Fibroblast of lung (primary cell): Measurements from ENCODE around the gene TBC1D22A. TPM values are rescaled to one million over a fixed set of nuclear protein-coding genes. Genes with fewer than 3 reads are reported as not detected.

Experiments used
- DNase-seq, 2 donors: peaks; one replicate each; pipeline versions ENCODE4 v3.0.0 to v3.0.0-alpha.2; 2010; ENCODE audit warnings: low read depth in 2 of 2
- H2AFZ ChIP-seq: 2 replicates; pipeline ENCODE4 v1.5.1; 2012; ENCODE audit warnings: low read length, control low read depth, inconsistent platforms
- H3K27ac ChIP-seq: 2 replicates; pipeline ENCODE4 v1.5.1; 2011; ENCODE audit warnings: low read length, control low read depth; ENCODE audit not compliant: insufficient read depth
- H3K27me3 ChIP-seq: 2 replicates; pipeline ENCODE4 v1.5.1; 2011; ENCODE audit warnings: mild to moderate bottlenecking, low read length; ENCODE audit not compliant: control insufficient read depth, insufficient read depth
- H3K36me3 ChIP-seq: 2 replicates; pipeline ENCODE4 v1.5.1; 2011; ENCODE audit warnings: low read length; ENCODE audit not compliant: control insufficient read depth, insufficient read depth
- H3K4me1 ChIP-seq: 2 replicates; pipeline ENCODE4 v1.5.1; 2011; ENCODE audit warnings: low read length; ENCODE audit not compliant: control insufficient read depth, insufficient read depth; ENCODE audit errors: extremely low read depth
- H3K4me2 ChIP-seq: 2 replicates; pipeline ENCODE4 v1.5.1; 2011; ENCODE audit warnings: low read length, control low read depth; ENCODE audit not compliant: insufficient read depth; ENCODE audit errors: extremely low read depth
- H3K4me3 ChIP-seq, 4 experiments: fragments of 200-600 bp in 1 of 4; sonication (generic) in 1 of 4; replicated peaks in 1 of 4; 2 replicates each; pipeline ENCODE4 v1.5.1; 2011 to 2016; ENCODE audit warnings: low read length in 4 of 4, low read depth in 3 of 4, mild to moderate bottlenecking in 3 of 4, control low read depth in 2 of 4, inconsistent platforms in 1 of 4, mixed read lengths in 1 of 4; ENCODE audit not compliant: insufficient read depth in 1 of 4; ENCODE audit errors: control extremely low read depth in 1 of 4
- H3K79me2 ChIP-seq: 2 replicates; pipeline ENCODE4 v1.5.1; 2012; ENCODE audit warnings: mild to moderate bottlenecking, low read length, inconsistent platforms; ENCODE audit not compliant: control insufficient read depth, insufficient read depth
- H3K9ac ChIP-seq: 2 replicates; pipeline ENCODE4 v1.5.1; 2011; ENCODE audit warnings: mild to moderate bottlenecking, low read length, control low read depth; ENCODE audit not compliant: insufficient read depth
- H3K9me3 ChIP-seq: 2 replicates; pipeline ENCODE4 v1.5.1; 2012; ENCODE audit warnings: low read depth, low read length; ENCODE audit not compliant: control insufficient read depth, insufficient read depth
- H4K20me1 ChIP-seq: 2 replicates; pipeline ENCODE4 v1.5.1; 2011; ENCODE audit warnings: low read length; ENCODE audit not compliant: control insufficient read depth, insufficient read depth; ENCODE audit errors: extremely low read depth
- EZH2 ChIP-seq: IDR thresholded peaks from 2 replicates; pipeline ENCODE4 v1.5.1; 2012; ENCODE audit warnings: low read length, control low read depth, mild to moderate bottlenecking; ENCODE audit errors: missing control alignments
- polyA plus RNA-seq, 2 donors: library from polyadenylated mRNA; depleted of rRNA in 1 of 2; stranded (reverse) in 1 of 2; unstranded in 1 of 2; fragments of >200 nt; gene quantifications; 2 replicates each; pipeline ENCODE4 v1.2.1, GENCODE V29; 2011 to 2012; ENCODE audit warnings: missing spikeins in 1 of 2
- total RNA-seq: library from RNA; depleted of rRNA; stranded (reverse); fragments of >200 nt; gene quantifications from 2 replicates; pipeline ENCODE4 v1.2.1, GENCODE V29; 2014
- TF ChIP-seq, protein P1 (sequence below), 2 donors: IDR thresholded peaks in 1 of 2; conservative IDR thresholded peaks in 1 of 2; 1 replicate in 1 of 2; 2 replicates in 1 of 2; pipeline ENCODE4 v1.5.1; 2011 to 2012; ENCODE audit warnings: low read length in 2 of 2, control low read depth in 1 of 2, inconsistent platforms in 1 of 2, low read depth in 1 of 2, mild to moderate bottlenecking in 1 of 2

Gene TBC1D22A
- total and polyA plus RNA-seq, 2 donors (not counting 1 experiment from before 2014, with no cell fraction given) = 11.6 to 17.6 TPM

- Histone ChIP-seq H3K36me3 (no peaks in the 10 kb centered on the region), H3K27me3 (no peaks in the 10 kb centered on the region), H3K4me1 (peaks cover 3% of the 10 kb centered on the region), H3K27ac (no peak overlapping the region), H3K4me3 (no peak overlapping the region), H3K9me3 (no peaks in the 10 kb centered on the region), H3K4me2 (no peak overlapping the region), H3K79me2 (no peaks in the 10 kb centered on the region), H3K9ac (no peak overlapping the region), H2AFZ (no peak overlapping the region), H4K20me1 (no peaks in the 10 kb centered on the region)
- no peak for DNase-seq
- TF ChIP-seq EZH2 = no peak
- TF ChIP-seq, protein P1, sequence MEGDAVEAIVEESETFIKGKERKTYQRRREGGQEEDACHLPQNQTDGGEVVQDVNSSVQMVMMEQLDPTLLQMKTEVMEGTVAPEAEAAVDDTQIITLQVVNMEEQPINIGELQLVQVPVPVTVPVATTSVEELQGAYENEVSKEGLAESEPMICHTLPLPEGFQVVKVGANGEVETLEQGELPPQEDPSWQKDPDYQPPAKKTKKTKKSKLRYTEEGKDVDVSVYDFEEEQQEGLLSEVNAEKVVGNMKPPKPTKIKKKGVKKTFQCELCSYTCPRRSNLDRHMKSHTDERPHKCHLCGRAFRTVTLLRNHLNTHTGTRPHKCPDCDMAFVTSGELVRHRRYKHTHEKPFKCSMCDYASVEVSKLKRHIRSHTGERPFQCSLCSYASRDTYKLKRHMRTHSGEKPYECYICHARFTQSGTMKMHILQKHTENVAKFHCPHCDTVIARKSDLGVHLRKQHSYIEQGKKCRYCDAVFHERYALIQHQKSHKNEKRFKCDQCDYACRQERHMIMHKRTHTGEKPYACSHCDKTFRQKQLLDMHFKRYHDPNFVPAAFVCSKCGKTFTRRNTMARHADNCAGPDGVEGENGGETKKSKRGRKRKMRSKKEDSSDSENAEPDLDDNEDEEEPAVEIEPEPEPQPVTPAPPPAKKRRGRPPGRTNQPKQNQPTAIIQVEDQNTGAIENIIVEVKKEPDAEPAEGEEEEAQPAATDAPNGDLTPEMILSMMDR (conservative IDR thresholded peaks at IDR 0.05 in 1 of 2, IDR thresholded peaks at IDR 0.05 in 1 of 2; ENCODE audit: low read depth in 1 of 2, low read length in 2 of 2) = no peak
Measured at GRCh38 chr22:47015589-47016178, 253.2 kb downstream of the TBC1D22A start.

DNA sequence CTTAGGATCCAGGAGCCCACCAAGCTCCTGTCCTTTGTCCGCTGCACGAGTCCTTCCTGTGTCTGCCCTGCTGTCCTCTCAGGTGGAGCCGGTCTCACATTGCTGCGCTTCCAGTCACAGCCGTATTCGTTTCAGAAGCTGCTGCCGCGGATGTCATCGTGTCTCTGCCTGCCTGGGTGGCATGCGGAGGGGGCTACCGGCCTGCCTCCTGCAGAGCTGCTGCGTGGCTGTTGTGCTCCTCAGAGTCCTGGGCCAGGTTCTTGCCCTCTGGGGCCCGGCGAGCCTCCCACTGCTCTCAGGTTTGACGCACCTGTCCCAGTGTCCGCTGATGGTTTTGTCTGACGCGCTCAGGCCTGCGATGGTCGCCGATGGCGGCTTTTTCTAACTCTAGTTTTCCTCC is 254.2 kb downstream of the TBC1D22A start:
- Histone ChIP-seq H3K27me3 (no peaks in the 10 kb centered on the region), H3K79me2 (no peaks in the 10 kb centered on the region), H3K4me3 (no peak overlapping the region), H3K4me2 (no peak overlapping the region), H3K9ac (no peak overlapping the region), H3K36me3 (no peaks in the 10 kb centered on the region), H3K9me3 (no peaks in the 10 kb centered on the region), H4K20me1 (no peaks in the 10 kb centered on the region), H2AFZ (no peak overlapping the region), H3K4me1 (peaks cover 3% of the 10 kb centered on the region), H3K27ac (no peak overlapping the region)
- DNase-seq = no peak
- no peak for TF ChIP-seq EZH2
- TF ChIP-seq, protein P1 (conservative IDR thresholded peaks at IDR 0.05 in 1 of 2, IDR thresholded peaks at IDR 0.05 in 1 of 2; ENCODE audit: low read depth in 1 of 2, low read length in 2 of 2) = no peak

DNA sequence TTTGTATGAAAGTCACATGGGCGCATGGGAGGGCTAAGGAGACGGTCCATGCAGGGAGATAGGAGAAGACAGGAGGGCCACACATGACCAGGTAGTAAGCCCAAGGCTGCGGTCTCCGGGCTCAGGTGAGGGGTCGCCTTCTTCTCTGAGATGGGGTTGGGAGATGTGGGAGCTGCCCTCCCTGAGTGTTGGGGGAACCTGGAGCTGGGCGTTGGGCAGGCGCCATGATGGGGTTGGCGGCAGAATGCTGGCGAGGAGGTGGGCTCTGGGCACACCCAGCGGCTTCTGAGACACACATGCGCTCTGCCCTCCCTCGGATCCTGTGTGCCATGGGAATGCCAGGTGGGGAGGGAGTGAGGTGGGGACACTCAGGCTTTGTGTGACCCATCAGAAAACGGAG is 254.8 kb downstream of the TBC1D22A start:
- H3K9ac ChIP-seq = no peak overlapping the region
- H3K36me3 ChIP-seq = no peaks in the 10 kb centered on the region
- H3K4me1 ChIP-seq = peaks cover 3% of the 10 kb centered on the region
- H3K79me2 ChIP-seq = no peaks in the 10 kb centered on the region
- no peak overlapping the region for H3K4me3 ChIP-seq
- H2AFZ ChIP-seq = no peak overlapping the region
- no peak for DNase-seq
- H3K9me3 ChIP-seq = no peaks in the 10 kb centered on the region
- no peaks in the 10 kb centered on the region for H3K27me3 ChIP-seq
- no peak for TF ChIP-seq EZH2
- TF ChIP-seq, protein P1 (conservative IDR thresholded peaks at IDR 0.05 in 1 of 2, IDR thresholded peaks at IDR 0.05 in 1 of 2; ENCODE audit: low read depth in 1 of 2, low read length in 2 of 2) = no peak
- no peak overlapping the region for H3K27ac ChIP-seq
- H3K4me2 ChIP-seq = no peak overlapping the region
- H4K20me1 ChIP-seq = no peaks in the 10 kb centered on the region
